Measurements from ENCODE around the gene APBA2. TPM values are rescaled to one million over a fixed set of nuclear protein-coding genes. Genes with fewer than 3 reads are reported as not detected.

APBA2 gene
- total RNA-seq, 1 experiment from 2014 or later, result not detected

- DNase-seq (ENCODE audit: low spot score), result no peak
These were observed 246.2 kb downstream of the APBA2 start for GRCh38 chr15:29131840-29132420.

GRCh38 chr15:29132735-29133181, 247.0 kb downstream of the APBA2 start:
- no peak for DNase-seq (ENCODE audit: low spot score)

GRCh38 chr15:29133321-29133720, 247.5 kb downstream of the APBA2 start:
- DNase-seq (ENCODE audit: low spot score), result no peak

- DNase-seq (ENCODE audit: low spot score), result no peak
These were observed 248.0 kb downstream of the APBA2 start for GRCh38 chr15:29133791-29134190.

- no peak for DNase-seq (ENCODE audit: low spot score)
These were observed 248.5 kb downstream of the APBA2 start for GRCh38 chr15:29134239-29134638.

GRCh38 chr15:29134641-29135308, 249.0 kb downstream of the APBA2 start:
- DNase-seq (ENCODE audit: low spot score), result no peak

GRCh38 chr15:29135309-29135657, 249.5 kb downstream of the APBA2 start:
- no peak for DNase-seq (ENCODE audit: low spot score)

- DNase-seq (ENCODE audit: low spot score), result no peak
These were observed 250.2 kb downstream of the APBA2 start for GRCh38 chr15:29135702-29136646.

- no peak for DNase-seq (ENCODE audit: low spot score)
These were observed 252.5 kb downstream of the APBA2 start for GRCh38 chr15:29138260-29138659.

- DNase-seq (ENCODE audit: low spot score), result no peak
These were observed 253.3 kb downstream of the APBA2 start for GRCh38 chr15:29139072-29139471.

- peak; percentile 53 for DNase-seq (ENCODE audit: low spot score)
These were observed 254.0 kb downstream of the APBA2 start for GRCh38 chr15:29139540-29140459.

- no peak for DNase-seq (ENCODE audit: low spot score)
These were observed 254.9 kb downstream of the APBA2 start for GRCh38 chr15:29140475-29141307.

- no peak for DNase-seq (ENCODE audit: low spot score)
These were observed 255.7 kb downstream of the APBA2 start for GRCh38 chr15:29141308-29142128.

- no peak for DNase-seq (ENCODE audit: low spot score)
These were observed 256.5 kb downstream of the APBA2 start for GRCh38 chr15:29142129-29142747.

- no peak for DNase-seq (ENCODE audit: low spot score)
These were observed 257.5 kb downstream of the APBA2 start for GRCh38 chr15:29143293-29143692.

GRCh38 chr15:29143909-29144635, 258.3 kb downstream of the APBA2 start:
- DNase-seq (ENCODE audit: low spot score), result no peak

- no peak for DNase-seq (ENCODE audit: low spot score)
These were observed 263.9 kb downstream of the APBA2 start for GRCh38 chr15:29149738-29150075.
